ENCODE data around the gene AGPAT1.

Gene AGPAT1

DNA sequence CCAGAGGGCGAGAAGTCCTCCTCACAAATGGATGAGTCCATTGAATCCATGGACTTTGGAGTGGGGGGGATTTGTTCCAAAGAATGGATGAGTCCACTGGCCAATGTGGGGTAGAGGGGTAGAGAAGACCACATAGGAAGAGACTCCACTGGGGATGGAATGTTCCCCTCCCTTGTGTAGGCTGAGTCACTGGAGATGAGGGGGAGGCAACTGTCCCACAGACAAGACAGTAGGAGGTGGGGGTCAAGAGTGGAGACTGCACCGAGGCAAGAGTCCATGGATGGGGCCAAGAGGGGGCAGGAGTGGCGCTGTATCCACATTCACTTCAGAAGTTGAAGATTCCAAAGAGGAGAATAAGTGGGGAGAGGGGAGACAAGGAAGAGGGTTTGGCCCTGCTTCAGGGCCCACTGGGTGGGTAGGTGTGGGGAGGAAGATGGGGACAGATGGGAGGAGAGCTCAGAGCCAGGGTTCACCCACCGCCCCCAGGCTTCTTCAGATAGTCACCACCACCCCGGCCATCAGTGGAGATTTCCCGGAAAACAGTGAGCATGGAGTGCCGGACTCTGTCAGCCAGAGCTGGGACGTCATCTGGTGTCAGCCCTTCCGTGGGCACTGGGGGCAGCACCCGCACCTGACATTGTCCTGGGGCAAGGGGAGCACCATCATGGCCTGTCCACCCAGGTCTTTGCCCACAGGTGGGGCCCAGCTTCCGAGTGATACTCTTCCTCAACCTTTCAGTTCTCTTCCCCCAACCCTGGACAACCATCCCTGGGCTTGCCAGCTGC, 6.9 kb downstream of the AGPAT1 start:
- no peak for DNase-seq (ENCODE audit: low spot score)

DNA sequence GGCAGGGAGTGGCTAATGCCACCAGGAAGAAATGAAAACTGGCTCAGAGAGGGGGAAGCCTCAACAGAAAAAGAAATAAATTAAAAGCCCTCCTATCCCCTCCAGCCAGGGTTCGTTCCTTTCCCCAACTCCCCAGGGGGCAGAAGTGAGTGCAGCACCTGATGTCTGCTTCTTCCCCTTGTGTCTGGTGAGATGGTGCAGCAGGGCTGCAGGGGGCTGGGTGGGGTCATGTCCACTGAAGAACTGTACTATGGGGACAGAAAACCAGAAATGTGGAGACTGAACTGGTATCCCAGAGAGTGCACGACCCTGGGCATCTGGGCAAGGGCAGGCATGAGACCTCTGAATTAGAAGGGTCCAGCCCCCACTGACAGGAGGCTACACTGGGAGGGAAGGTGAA, 7.5 kb downstream of the AGPAT1 start:
- no peak for DNase-seq (ENCODE audit: low spot score)

DNA sequence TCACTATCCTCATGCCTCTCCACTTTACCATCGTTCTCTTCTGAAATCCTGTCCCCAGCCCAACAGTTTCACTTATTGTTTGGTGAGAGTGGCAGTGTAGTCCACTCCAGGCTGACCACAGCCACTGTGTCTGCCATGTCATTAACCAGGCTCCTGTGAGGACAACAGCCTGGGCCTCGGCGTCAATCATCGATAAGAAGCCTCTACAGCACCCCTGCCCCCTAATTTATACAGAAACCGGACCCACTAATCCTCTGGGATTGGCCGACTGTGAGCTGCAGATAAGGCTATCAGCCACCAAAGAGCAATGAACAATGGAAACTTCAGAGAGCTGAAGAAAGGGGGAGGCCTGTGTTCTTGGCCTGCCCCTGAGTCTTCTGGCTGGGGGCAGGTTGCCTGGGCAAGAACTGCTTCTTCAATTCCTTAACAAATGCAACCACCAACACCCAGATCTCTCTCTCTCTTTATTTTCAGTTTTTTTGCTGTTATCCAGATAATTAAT, 8.1 kb downstream of the AGPAT1 start:
- DNase-seq (ENCODE audit: low spot score) = no peak

DNA sequence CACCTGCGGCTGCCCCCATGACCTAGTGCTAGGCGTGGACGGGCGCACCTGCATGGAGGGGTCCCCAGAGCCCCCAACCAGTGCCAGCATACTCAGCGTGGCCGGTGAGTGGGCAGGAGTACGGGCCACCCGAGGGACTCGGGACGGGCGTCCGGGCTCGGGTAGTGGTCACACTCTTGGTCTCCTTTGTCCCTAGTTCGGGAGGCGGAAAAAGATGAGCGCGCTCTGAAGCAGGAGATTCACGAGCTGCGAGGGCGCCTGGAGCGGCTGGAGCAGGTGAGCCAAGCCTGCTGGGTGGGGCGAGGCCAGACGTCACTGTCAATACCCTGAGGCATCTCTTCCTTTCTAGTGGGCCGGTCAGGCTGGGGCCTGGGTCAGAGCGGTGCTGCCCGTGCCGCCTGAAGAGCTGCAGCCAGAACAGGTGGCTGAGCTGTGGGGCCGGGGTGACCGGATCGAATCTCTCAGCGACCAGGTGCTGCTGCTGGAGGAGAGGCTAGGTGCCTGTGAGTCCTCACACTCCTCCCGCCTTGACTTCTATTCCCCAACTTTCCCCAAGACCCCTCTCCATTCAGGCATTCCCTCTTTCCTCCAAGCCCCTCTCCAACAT, 8.6 kb downstream of the AGPAT1 start:
- no peak for DNase-seq (ENCODE audit: low spot score)

DNA sequence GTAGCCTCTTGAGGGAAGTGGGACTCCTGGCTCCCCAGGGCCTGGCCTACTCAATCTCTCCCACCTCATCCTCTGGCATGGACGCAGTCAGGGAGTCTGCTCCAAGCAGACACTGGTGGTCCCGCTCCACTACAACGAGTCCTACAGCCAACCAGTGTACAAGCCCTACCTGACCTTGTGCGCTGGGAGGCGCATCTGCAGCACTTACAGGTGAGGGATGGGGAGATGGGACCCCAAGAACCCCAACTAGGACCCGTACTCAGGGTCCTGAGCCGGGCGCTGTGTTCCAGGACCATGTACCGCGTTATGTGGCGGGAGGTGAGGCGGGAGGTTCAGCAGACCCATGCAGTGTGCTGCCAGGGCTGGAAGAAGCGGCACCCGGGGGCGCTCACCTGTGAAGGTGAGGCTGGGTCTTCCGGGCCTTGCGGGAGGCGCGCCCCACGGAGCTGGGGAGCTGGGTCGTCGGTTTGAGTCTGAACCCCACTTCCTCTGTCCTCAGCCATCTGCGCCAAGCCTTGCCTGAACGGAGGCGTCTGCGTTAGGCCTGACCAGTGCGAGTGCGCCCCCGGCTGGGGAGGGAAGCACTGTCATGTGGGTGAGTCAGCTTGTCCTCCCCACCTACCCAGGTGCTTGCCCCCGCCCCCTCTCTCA, 9.3 kb downstream of the AGPAT1 start:
- DNase-seq (ENCODE audit: low spot score) = no peak

DNA sequence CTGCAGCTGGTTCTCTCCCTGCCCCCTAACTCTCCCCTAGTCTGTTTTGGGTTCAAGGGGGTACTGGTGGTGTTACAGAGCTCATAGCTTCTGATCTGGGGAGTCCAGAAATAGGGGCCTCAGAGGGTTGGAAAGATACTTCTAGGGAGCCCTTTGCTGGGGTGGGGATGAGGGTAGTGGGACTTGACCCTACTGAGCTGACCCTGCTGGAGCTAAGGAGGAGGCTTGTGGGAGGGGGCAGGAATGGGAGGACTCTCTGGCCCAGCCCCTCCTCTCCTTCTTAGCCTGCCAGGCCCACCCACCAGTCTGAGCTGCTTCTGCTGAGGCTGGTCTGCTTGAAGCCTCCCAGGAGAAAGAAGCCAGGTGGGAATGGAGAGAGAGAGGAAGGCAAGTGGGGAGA, 11.6 kb downstream of the AGPAT1 start, which contains the start of gene EGFL8:
Gene EGFL8 (plus strand): TSS at position 301 of the 400 bp plus-strand sequence. CDS start 1,571 bp downstream, outside the sequence.
- DNase-seq (ENCODE audit: low spot score) = no peak

DNA sequence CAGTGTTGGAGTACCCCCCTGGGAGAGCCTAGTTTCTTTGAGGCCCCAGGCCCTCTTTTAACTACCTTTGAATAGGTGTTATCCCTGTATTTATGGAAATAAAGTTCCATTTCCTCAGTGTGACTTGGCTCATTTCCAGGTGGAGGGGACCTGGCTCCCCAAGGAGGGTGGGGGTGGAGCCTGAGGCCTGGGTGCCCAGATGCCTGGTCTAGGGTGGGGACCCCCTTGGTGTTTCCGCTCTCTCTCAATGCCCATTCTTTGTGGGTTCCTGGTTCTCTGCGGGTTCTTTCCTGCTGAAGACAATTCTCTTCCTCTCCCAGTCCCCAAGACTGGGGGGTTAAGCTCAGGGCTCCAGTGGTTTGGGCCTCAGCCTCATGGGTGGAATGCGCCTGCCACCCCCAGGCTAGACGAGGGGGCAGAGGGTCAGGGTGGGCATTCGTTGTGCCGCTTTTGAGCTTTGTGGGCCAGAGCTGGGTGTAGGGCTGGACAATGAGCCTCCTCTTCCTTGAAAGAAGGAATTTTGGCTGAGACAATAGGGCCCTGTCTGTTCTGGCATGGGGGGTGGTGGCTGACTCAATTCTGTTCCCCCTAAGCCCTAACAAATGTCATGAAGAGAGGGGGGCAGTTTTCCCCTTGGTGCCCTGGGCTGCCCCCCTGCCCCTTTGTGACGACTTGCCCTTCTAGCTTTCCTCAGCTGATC, 12.2 kb downstream of the AGPAT1 start:
- no peak for DNase-seq (ENCODE audit: low spot score)

DNA sequence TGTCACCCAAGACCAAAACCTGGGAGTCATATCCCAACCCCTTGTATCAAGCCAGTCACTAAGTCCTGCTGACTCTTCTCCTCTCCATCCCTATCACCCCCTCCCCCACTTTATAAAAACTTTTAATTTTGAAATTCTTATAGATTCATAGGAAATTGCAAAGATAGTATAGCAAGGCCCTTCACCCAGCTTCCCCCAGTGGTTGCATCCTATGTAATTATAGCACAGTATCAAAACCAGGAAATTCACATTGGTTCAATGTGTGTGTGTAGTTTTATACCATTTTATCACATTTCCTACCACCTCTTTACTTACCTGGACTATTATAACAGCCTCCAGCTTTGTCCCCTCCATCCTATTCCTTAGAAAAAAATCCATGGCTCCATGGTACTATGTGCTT, 17.8 kb downstream of the AGPAT1 start:
- no peak for DNase-seq (ENCODE audit: low spot score)

DNA sequence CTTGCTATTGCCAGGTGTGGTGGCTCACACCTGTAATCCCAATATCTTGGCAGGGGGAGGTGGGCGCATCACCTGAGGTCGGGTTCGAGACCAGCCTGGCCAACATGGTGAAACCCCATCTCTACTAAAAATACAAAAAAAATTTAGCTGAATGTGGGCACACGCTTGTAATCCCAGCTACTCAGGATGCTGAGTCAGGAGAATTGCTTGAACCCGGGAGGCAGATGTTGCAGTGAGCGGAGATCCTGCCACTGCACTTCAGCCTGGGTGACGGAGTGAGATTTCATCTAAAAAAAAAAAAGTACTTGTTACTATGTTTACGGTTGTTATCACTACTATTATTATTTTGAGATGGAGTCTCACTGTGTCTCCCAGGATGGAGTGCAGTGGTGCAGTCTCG, 19.0 kb downstream of the AGPAT1 start:
- DNase-seq (ENCODE audit: low spot score) = no peak

DNA sequence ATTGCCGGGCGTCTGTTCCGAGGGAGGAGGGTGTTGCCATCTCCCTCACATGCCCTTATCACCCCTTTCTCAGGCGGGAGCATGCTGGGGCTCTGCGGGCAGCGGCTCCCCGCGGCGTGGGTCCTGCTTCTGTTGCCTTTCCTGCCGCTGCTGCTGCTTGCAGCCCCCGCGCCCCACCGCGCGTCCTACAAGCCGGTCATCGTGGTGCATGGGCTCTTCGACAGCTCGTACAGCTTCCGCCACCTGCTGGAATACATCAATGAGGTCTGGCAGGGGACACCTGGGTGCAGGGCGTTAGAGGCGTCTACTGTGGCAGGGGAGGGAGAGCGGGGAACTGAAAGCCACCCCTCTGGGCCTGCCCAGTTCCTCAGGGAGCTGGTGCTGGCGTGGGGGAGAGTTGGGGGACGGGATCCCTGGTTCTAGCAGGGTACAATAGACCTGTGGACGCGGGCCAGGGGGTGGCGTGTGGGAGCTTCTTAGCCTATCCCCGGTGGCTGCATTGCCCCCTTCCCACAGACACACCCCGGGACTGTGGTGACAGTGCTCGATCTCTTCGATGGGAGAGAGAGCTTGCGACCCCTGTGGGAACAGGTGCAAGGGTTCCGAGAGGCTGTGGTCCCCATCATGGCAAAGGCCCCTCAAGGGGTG, 21.2 kb downstream of the AGPAT1 start:
- DNase-seq (ENCODE audit: low spot score) = peak; percentile 75

DNA sequence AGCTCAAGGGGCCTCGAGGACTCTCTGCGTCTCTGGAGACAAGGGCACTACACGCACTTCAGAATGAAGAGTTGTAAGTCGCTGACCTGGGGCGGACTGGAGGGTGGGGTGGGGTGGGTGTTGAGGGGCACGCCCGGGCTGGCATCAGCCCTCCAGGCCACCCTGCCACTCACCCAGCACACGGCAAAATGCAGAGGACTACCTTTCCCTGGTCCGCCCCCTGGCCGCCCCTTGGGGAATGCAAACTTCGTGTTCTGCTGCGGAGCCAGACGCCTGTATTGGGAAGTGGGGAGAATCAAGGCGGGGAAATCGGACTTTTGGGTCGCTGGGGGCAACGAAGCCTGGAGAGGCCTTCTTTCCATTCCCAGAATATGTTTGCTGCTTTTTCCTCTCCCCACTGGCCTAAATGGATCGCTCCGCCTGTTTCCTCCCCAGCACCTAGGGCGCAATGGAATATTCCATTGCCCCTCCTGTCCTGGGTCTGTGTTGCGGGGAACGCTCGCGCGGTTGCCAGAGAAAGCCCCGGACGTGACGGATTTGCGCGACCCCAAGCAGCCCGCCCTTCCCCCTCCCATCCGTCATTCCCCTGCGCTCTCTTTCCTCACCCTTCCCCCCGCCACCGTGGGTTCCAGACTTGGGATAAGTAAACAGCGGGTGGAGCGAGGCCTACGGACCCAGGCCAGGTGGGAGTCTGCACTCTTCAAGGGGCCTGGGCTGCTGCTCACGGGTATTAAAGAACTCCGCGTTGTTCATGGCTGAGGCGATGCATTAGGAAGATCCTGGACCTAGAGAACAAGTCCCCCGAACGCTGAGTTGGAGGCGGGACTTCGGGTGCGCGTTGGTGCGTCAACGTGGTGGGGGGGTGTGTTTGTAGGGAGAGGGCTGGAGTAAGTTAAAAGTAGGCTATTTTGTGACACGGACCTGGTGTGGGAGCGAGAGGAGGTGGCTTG, 22.0 kb downstream of the AGPAT1 start, which contains the start of gene PPT2:
Gene PPT2 (plus strand): TSS at position 578 of the 950 bp plus-strand sequence. CDS start 454 bp downstream, outside the sequence.
- DNase-seq (ENCODE audit: low spot score) = peak; percentile 93

DNA sequence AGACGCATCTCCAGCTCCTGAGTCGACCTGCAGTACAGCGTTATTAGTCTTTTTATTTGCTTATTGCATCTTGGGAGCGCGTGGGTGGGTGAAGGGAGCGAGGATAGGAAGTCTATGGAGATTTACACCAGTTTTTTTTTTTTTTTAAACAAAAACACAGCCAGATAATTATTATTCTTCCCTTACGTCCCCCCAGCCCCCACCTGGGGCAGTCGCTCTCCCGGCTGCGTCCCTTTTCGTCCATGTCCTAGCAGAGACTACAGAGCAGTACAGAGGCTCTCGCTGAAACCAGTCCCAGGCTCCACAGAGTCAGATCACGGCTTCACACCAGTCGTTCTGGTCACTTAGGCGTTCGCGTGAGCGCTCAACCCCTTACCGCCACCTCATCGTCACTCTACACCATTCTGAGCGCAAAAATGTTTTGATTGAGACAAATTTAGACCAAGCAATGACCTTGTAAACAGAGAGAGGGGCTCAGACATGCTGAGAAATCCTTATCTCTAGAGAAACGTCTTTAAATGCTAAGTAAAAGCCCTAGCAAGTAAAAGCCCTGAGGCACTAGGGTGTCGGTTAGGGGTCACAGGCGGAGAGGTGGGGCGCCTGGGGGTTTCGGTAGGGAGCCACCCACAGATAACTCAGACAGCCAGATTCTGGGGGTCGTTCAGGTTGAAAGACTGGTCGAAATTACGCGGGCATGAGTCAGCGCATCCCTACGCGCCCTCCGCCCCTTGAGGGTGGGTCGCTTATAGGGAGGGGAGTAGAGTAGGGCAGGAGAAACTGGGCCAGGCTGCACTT, 22.9 kb downstream of the AGPAT1 start:
- DNase-seq (ENCODE audit: low spot score) = no peak

DNA sequence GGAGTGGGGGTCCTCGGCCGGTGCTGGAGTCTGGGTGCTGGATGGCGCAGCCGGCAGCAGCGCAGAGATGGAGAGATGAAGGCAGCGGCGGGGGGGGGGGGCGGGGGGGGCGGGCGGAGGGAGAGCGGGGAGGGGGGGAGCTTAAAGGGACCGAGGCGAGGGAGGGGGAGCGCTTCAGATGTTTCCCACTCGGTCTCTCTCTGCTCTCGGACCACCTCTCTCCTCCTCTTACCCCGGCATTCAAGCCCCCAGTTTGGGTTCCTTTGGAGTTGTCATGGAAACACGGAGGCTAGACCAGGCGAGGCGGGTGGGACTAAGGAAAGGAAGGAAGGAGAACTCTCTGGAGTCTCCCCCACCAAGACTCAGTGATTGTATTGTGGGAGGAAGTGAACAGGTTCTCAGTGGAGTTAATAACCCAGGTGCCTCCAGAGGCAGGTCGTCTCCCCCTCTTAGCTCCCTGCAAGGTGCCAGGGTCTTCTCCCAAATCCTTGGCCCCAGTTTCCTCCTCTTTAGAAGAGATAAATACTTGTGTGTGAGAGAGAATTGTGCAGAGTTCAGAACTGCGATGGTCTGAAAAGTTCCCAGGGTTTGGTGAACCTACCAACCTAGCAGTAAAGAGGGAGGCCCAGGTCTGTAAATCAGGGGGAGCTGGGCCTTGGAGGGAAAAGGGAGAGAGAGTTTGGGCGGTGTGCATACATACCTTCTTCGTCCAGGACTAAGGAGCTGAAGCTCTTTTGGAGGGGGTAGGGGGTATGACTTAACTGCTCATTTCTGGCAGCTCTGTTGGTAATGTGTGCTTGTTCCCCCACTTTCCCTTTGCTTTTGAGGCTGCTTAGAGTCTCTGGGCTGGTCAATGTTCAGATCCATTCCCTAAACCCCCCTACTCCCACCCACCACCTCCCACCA, 23.8 kb downstream of the AGPAT1 start, which contains the start of gene PRRT1:
Gene PRRT1 (minus strand): TSS at position 77 of the 906 bp plus-strand sequence. CDS start 112 bp downstream, outside the sequence.
- DNase-seq (ENCODE audit: low spot score) = no peak

DNA sequence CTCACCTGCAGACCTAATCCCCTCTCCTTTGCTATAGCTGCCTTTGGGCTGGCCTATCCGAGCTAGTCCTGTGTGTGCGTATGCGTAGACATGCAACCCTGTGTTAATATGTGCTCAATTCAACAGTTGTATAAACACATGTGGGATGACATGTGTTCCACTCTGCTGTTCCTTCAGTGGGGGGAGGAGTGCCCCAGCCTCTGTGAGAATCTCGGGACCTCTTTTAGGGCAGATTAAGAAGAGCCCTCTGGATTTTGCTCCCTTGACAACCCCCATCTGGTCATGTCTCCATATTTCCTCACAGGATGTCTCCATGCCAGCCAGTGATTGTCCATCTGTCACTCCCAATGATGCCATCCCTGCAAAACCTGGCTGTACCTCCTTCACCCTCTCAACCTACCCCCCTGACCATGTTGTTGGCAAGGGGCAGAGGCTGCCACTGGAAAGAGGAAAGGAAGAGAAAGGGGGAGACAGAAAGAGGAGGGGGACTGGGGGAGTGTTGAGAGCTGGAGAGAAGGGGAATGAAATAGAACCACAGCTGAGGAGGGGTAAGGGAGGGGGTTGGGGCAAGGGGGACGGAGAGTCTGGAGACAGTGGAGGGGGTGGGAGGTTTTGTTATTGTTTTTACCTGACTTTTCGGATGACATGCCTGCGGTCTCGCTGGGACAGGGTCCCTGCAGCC, 24.6 kb downstream of the AGPAT1 start:
- DNase-seq (ENCODE audit: low spot score) = no peak

DNA sequence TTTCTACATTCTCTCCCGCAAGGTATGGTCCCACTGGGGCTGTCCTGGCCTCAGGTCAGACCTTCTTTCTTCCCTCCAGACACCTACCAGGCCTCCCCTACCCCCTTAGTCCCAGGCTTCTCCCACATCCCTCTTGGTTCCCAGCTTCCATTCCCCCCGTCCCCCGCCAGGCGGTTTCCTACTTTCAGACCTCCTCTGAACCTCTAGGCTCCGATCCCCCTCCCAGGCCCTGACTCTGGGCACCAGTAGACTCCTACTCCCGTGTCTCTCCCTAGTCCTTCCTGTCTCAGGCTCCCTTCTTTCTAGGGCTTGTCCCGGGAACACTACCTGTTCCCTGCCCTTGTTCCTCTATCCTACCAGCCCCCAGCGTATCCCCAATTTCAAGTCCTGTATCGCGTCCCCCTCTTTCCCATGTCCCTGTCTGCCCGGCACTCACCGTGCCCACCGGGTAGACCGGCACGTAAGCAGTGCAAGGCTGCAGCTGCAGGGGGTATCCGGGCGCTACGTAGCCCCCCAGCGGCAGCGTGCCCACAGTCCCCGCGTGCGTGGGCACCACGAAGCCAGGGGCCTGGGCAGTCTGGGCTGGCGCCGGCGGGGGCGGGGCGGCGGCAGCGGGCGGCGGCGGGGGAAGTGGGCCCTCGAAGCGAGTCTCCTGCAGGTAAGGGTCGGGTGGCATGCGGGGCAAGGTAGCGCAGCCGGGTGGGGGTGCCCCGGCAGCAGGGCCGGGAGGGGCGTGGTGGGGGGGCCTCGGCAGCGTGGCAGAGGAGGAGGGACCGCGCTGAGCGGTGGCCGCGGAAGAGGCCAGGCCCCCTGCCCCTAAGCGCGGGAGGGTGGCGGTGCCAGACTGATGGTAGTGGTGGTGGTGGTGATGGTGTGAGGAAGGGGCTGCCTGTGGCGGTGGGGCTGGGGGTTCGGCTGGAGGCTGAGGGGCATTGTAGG, 25.7 kb downstream of the AGPAT1 start:
- no peak for DNase-seq (ENCODE audit: low spot score)

DNA sequence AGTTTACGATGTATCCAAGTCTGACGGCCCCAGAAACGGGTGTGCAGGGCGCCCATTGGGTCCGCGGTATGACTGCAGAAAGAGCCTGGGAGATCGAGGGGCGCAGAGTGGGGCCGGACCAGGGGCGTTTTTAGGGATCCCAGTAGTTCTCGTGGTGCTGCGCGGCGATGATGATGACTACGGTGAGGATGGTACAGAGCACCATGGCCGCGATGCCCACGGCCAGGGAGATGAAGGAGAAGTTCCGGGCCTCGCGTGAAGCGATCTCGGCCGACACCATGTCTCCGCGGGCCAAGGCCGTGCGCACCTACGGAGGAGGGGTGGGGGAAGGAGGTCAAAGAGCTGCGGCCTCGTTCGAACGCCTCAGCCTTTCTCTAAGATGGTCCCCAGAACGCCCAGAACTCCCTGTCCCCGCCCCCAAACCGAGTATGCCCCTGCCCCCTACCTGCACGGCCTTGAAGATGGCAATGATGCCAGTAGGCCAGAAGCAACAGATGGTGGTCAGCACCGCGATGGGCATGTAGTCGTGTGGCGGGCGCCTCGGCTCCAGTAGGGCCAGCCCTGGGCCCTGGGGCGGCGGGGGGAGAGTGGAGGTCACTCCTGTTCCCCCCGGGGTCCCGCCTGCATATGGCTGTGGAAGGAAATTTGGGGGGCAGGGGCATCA, 26.7 kb downstream of the AGPAT1 start:
- no peak for DNase-seq (ENCODE audit: low spot score)
